Esophagus muscularis mucosa (tissue), 4 donors: ENCODE data around the gene NGEF. TPM values are rescaled to one million over a fixed set of nuclear protein-coding genes. Genes with fewer than 3 reads are reported as not detected.
"Not testable (repeated sequence)": the region's sequence is repeated elsewhere in the genome, so short reads cannot be mapped to it uniquely, and the experiment has no call there.

Experiments used
- DNase-seq: peaks from one replicate; pipeline ENCODE4 v3.0.0-alpha.2; 2017; ENCODE audit errors: extremely low spot score
- H3K27ac ChIP-seq, 4 donors: fragments of 200-600 bp; sonication (generic); replicated peaks in 1 of 4; 1 replicate in 3 of 4; 2 replicates in 1 of 4; pipeline ENCODE4 v1.5.1; 2016 to 2019; ENCODE audit warnings: mild to moderate bottlenecking in 1 of 4
- H3K27me3 ChIP-seq, 4 donors: fragments of 200-600 bp; sonication (generic); one replicate each; pipeline versions ENCODE4 v1.5.1 to v1.6.0; 2016 to 2019
- H3K36me3 ChIP-seq, 4 donors: fragments of 200-600 bp; sonication (generic); one replicate each; pipeline ENCODE4 v1.5.1; 2016 to 2019
- H3K4me1 ChIP-seq, 4 donors: fragments of 200-600 bp; sonication (generic); one replicate each; pipeline ENCODE4 v1.5.1; 2016 to 2019
- H3K4me3 ChIP-seq, 4 donors: fragments of 200-600 bp; sonication (generic); 1 replicate in 2 of 4; 2 replicates in 2 of 4; pipeline ENCODE4 v1.5.1; 2016 to 2019; ENCODE audit warnings: mild to moderate bottlenecking in 4 of 4, moderate library complexity in 1 of 4
- H3K9me3 ChIP-seq, 4 donors: fragments of 200-600 bp; sonication (generic); 1 replicate in 3 of 4; 2 replicates in 1 of 4; pipeline ENCODE4 v1.5.1; 2016 to 2019
- CTCF ChIP-seq, 3 experiments: fragments of 200-600 bp in 2 of 3; fragments of 450-650 bp in 1 of 3; sonication (generic) in 2 of 3; IDR thresholded peaks; one replicate each; pipeline ENCODE4 v1.5.1; 2017 to 2019; ENCODE audit warnings: antibody characterized with exemption in 3 of 3, mild to moderate bottlenecking in 2 of 3, moderate library complexity in 1 of 3
- EP300 ChIP-seq: sonication (generic); formaldehyde crosslinking; IDR thresholded peaks from one replicate; pipeline ENCODE4 v1.6.1; 2017; ENCODE audit warnings: antibody characterized with exemption
- POLR2A ChIP-seq: fragments of 450-650 bp; IDR thresholded peaks from one replicate; pipeline ENCODE4 v1.6.1; 2017; ENCODE audit warnings: antibody characterized with exemption, moderate library complexity, mild to moderate bottlenecking, low read depth
- POLR2AphosphoS5 ChIP-seq, 2 donors: sonication (generic); formaldehyde crosslinking; IDR thresholded peaks; one replicate each; pipeline ENCODE4 v1.6.1; 2017; ENCODE audit warnings: antibody characterized with exemption in 2 of 2
- WGBS: methylation state at CpG from one replicate; pipeline ENCODE4 v1.1.5; 2018; 5-methylcytosine and 5-hydroxymethylcytosine counted together
- intact Hi-C: fragments of 100-400 bp; cut with DNase I; formaldehyde crosslinking; loops from one replicate; pipeline ENCODE4 v1.15.1; 2023
- total RNA-seq, 4 donors: library from RNA; depleted of rRNA; stranded (reverse); fragments of >200 nt; gene quantifications; one replicate each; pipeline versions ENCODE4 v1.1.0 to v1.2.1, GENCODE V29; 2016

Gene NGEF
- total RNA-seq, 4 donors from 2014 or later, result 0.33 to 0.98 (median 0.52) TPM; not detected in 1

- H3K27me3 ChIP-seq, result peaks cover 0 to 52% (median 0%) of the 10 kb centered on the region in 4 donors
- TF ChIP-seq EP300, result no peak
- no peak for TF ChIP-seq POLR2AphosphoS5 (IDR thresholded peaks at IDR 0.05)
- TF ChIP-seq POLR2A, result no peak
- TF ChIP-seq CTCF (IDR thresholded peaks at IDR 0.05), result no peak
- no peaks in the 10 kb centered on the region for H3K36me3 ChIP-seq
- DNase-seq, result peak; percentile 47
- H3K4me1 ChIP-seq, result no peaks in the 10 kb centered on the region
- peaks cover 0 to under 1% (median 0%) of the 10 kb centered on the region in 4 donors for H3K9me3 ChIP-seq
- no peak overlapping the region for H3K4me3 ChIP-seq
- H3K27ac ChIP-seq, result no peak overlapping the region
- WGBS, result 91% methylated on average over 6 of the region's 6 CpGs
- intact Hi-C loops, result no loop called here
Measured at GRCh38 chr2:232919141-232919540, 93.9 kb downstream of the NGEF start.

GRCh38 chr2:232913903-232914302, 99.2 kb downstream of the NGEF start:
- intact Hi-C loops, result no loop called here
- H3K27ac ChIP-seq, result no peak overlapping the region
- 80% methylated on average over 2 of the region's 2 CpGs for WGBS
- no peaks in the 10 kb centered on the region for H3K36me3 ChIP-seq
- H3K4me3 ChIP-seq, result no peak overlapping the region
- no peak for DNase-seq
- H3K4me1 ChIP-seq, result no peaks in the 10 kb centered on the region
- peaks cover 0 to 18% (median 13%) of the 10 kb centered on the region in 4 donors for H3K9me3 ChIP-seq
- TF ChIP-seq POLR2A (no peak), CTCF (IDR thresholded peaks at IDR 0.05) (no peak), POLR2AphosphoS5 (IDR thresholded peaks at IDR 0.05) (no peak), EP300 (no peak)
- peaks cover 0 to 39% (median 0%) of the 10 kb centered on the region in 4 donors for H3K27me3 ChIP-seq

- peaks cover 0 to 18% (median 13%) of the 10 kb centered on the region in 4 donors for H3K9me3 ChIP-seq
- no peaks in the 10 kb centered on the region for H3K4me1 ChIP-seq
- peaks cover 0 to 35% (median 0%) of the 10 kb centered on the region in 4 donors for H3K27me3 ChIP-seq
- H3K27ac ChIP-seq, result no peak overlapping the region
- H3K4me3 ChIP-seq, result no peak overlapping the region
- 67% methylated on average over 1 of the region's 1 CpG for WGBS
- TF ChIP-seq CTCF (IDR thresholded peaks at IDR 0.05) (no peak), POLR2A (no peak), POLR2AphosphoS5 (IDR thresholded peaks at IDR 0.05) (no peak), EP300 (no peak)
- DNase-seq, result no peak
- no peaks in the 10 kb centered on the region for H3K36me3 ChIP-seq
- intact Hi-C loops, result no loop called here
Measured at GRCh38 chr2:232911712-232912277, 101.3 kb downstream of the NGEF start.

- Histone ChIP-seq H3K27ac (no peak overlapping the region), H3K4me1 (no peaks in the 10 kb centered on the region), H3K36me3 (no peaks in the 10 kb centered on the region), H3K27me3 (peaks cover 0 to 25% (median 0%) of the 10 kb centered on the region in 4 donors), H3K4me3 (no peak overlapping the region), H3K9me3 (peaks cover 0 to 18% (median 13%) of the 10 kb centered on the region in 4 donors)
- intact Hi-C loops, result no loop called here
- WGBS, result 95% methylated on average over 6 of the region's 6 CpGs
- TF ChIP-seq POLR2A (no peak), POLR2AphosphoS5 (IDR thresholded peaks at IDR 0.05) (no peak), EP300 (no peak), CTCF (IDR thresholded peaks at IDR 0.05) (no peak)
- no peak for DNase-seq
Measured at GRCh38 chr2:232910376-232910775, 102.7 kb downstream of the NGEF start.

- Histone ChIP-seq H3K4me3 (no peak overlapping the region), H3K4me1 (no peaks in the 10 kb centered on the region), H3K27me3 (peaks cover 0 to 21% (median 0%) of the 10 kb centered on the region in 4 donors), H3K9me3 (peaks cover 0 to 18% (median 13%) of the 10 kb centered on the region in 4 donors), H3K27ac (no peak overlapping the region), H3K36me3 (no peaks in the 10 kb centered on the region)
- intact Hi-C loops, result no loop called here
- TF ChIP-seq EP300 (no peak), POLR2A (no peak), CTCF (IDR thresholded peaks at IDR 0.05) (no peak), POLR2AphosphoS5 (IDR thresholded peaks at IDR 0.05) (no peak)
- DNase-seq, result no peak
- 68% methylated on average over 6 of the region's 6 CpGs for WGBS
Measured at GRCh38 chr2:232908695-232909094, 104.4 kb downstream of the NGEF start.

- H3K4me1 ChIP-seq, intact Hi-C loops, H3K36me3 ChIP-seq, H3K27ac ChIP-seq, DNase-seq, H3K4me3 ChIP-seq: not testable (repeated sequence)
- H3K27me3 ChIP-seq, result peaks cover 0 to 23% (median under 1%) of the 10 kb centered on the region in 4 donors
- 92% methylated on average over 9 of the region's 9 CpGs for WGBS
- peaks cover 0 to 17% (median 11%) of the 10 kb centered on the region in 4 donors for H3K9me3 ChIP-seq
Measured at GRCh38 chr2:232907718-232908085, 105.4 kb downstream of the NGEF start.
